Coronary artery (tissue), 2 donors: ENCODE measurements around the gene GTPBP6.

Source experiments
- DNase-seq: peaks from one replicate; pipeline ENCODE4 v3.0.0-alpha.2; 2017; ENCODE audit warnings: low spot score
- H3K27ac ChIP-seq, 2 donors: fragments of 200-600 bp; sonication (generic); one replicate each; pipeline ENCODE4 v1.5.1; 2016 to 2019
- H3K4me3 ChIP-seq: fragments of 200-600 bp; sonication (generic); 2 replicates; pipeline ENCODE4 v1.5.1; 2016; ENCODE audit warnings: mild to moderate bottlenecking, moderate library complexity
- CTCF ChIP-seq: fragments of 200-600 bp; sonication (generic); IDR thresholded peaks from one replicate; pipeline ENCODE4 v1.5.1; 2019; ENCODE audit warnings: antibody characterized with exemption

GTPBP6 gene

GRCh38 chrX:350148-350533, 31.5 kb upstream of the GTPBP6 start:
- no peak for DNase-seq
- no peak overlapping the region for H3K4me3 ChIP-seq
- TF ChIP-seq CTCF, result no peak
- no peak overlapping the region for H3K27ac ChIP-seq

GRCh38 chrX:349702-350101, 31.1 kb upstream of the GTPBP6 start:
- DNase-seq, result no peak
- H3K4me3 ChIP-seq, result no peak overlapping the region
- TF ChIP-seq CTCF, result no peak
- no peak overlapping the region for H3K27ac ChIP-seq

- Histone ChIP-seq H3K4me3 (no peak overlapping the region), H3K27ac (no peak overlapping the region)
- no peak for DNase-seq
- no peak for TF ChIP-seq CTCF
Observed at GRCh38 chrX:349196-349595, 30.6 kb upstream of the GTPBP6 start.

GRCh38 chrX:348461-349117, 30.0 kb upstream of the GTPBP6 start:
- DNase-seq, result no peak
- Histone ChIP-seq H3K27ac (no peak overlapping the region), H3K4me3 (no peak overlapping the region)
- no peak for TF ChIP-seq CTCF

GRCh38 chrX:347351-348117, 28.9 kb upstream of the GTPBP6 start:
- no peak for DNase-seq
- Histone ChIP-seq H3K4me3 (no peak overlapping the region), H3K27ac (no peak overlapping the region)
- no peak for TF ChIP-seq CTCF

- Histone ChIP-seq H3K27ac (no peak overlapping the region), H3K4me3 (no peak overlapping the region)
- no peak for DNase-seq
- TF ChIP-seq CTCF, result no peak
Observed at GRCh38 chrX:346034-346813, 27.6 kb upstream of the GTPBP6 start.
